ENCODE measurements around the gene CCDC197.

CCDC197 gene

GRCh38 chr14:94040796-94041195, 43.7 kb downstream of the CCDC197 start:
- DNase-seq (ENCODE audit: low read depth in 4 of 4, low spot score in 1 of 4) = no peak

- DNase-seq (ENCODE audit: low read depth in 4 of 4, low spot score in 1 of 4) = no peak
Observed at GRCh38 chr14:94041551-94042346, 44.6 kb downstream of the CCDC197 start.

GRCh38 chr14:94042433-94043091, 45.5 kb downstream of the CCDC197 start:
- no peak for DNase-seq (ENCODE audit: low read depth in 4 of 4, low spot score in 1 of 4)

GRCh38 chr14:94043111-94043755, 46.1 kb downstream of the CCDC197 start:
- DNase-seq (ENCODE audit: low read depth in 4 of 4, low spot score in 1 of 4) = no peak

GRCh38 chr14:94043756-94044475, 46.8 kb downstream of the CCDC197 start:
- no peak for DNase-seq (ENCODE audit: low read depth in 4 of 4, low spot score in 1 of 4)

- no peak for DNase-seq (ENCODE audit: low read depth in 4 of 4, low spot score in 1 of 4)
Observed at GRCh38 chr14:94044476-94045091, 47.5 kb downstream of the CCDC197 start.

- no peak for DNase-seq (ENCODE audit: low read depth in 4 of 4, low spot score in 1 of 4)
Observed at GRCh38 chr14:94045101-94045500, 48.0 kb downstream of the CCDC197 start.

- DNase-seq (ENCODE audit: low read depth in 4 of 4, low spot score in 1 of 4) = no peak
Observed at GRCh38 chr14:94045563-94046345, 48.7 kb downstream of the CCDC197 start.

- no peak for DNase-seq (ENCODE audit: low read depth in 4 of 4, low spot score in 1 of 4)
Observed at GRCh38 chr14:94046696-94047250, 49.7 kb downstream of the CCDC197 start.

GRCh38 chr14:94047581-94047980, 50.5 kb downstream of the CCDC197 start:
- DNase-seq (ENCODE audit: low read depth in 4 of 4, low spot score in 1 of 4) = no peak

GRCh38 chr14:94048691-94049624, 51.9 kb downstream of the CCDC197 start:
- no peak for DNase-seq (ENCODE audit: low read depth in 4 of 4, low spot score in 1 of 4)

- DNase-seq (ENCODE audit: low read depth in 4 of 4, low spot score in 1 of 4) = no peak
Observed at GRCh38 chr14:94049625-94050023, 52.5 kb downstream of the CCDC197 start.

- no peak for DNase-seq (ENCODE audit: low read depth in 4 of 4, low spot score in 1 of 4)
Observed at GRCh38 chr14:94050231-94050880, 53.3 kb downstream of the CCDC197 start.

GRCh38 chr14:94051115-94051514, 54.0 kb downstream of the CCDC197 start:
- no peak for DNase-seq (ENCODE audit: low read depth in 4 of 4, low spot score in 1 of 4)

GRCh38 chr14:94051779-94052178, 54.7 kb downstream of the CCDC197 start:
- no peak for DNase-seq (ENCODE audit: low read depth in 4 of 4, low spot score in 1 of 4)

- DNase-seq (ENCODE audit: low read depth in 4 of 4, low spot score in 1 of 4) = no peak
Observed at GRCh38 chr14:94052199-94052598, 55.1 kb downstream of the CCDC197 start.

- DNase-seq (ENCODE audit: low read depth in 4 of 4, low spot score in 1 of 4) = no peak
Observed at GRCh38 chr14:94052662-94053061, 55.6 kb downstream of the CCDC197 start.

- DNase-seq (ENCODE audit: low read depth in 4 of 4, low spot score in 1 of 4) = no peak
Observed at GRCh38 chr14:94054401-94054800, 57.3 kb downstream of the CCDC197 start.
